GM12878 (cell line): ENCODE data around the gene DZANK1. TPM values are rescaled to one million over a fixed set of nuclear protein-coding genes. Genes with fewer than 3 reads are reported as not detected.
A peak's percentile ranks its signal among the peaks of the same experiment; 100 is the strongest.

Experiments
- BCL3 ChIP-seq: IDR thresholded peaks from 2 replicates; pipeline ENCODE4 v1.6.1; 2011; ENCODE audit warnings: borderline replicate concordance, low read depth, mild to moderate bottlenecking, moderate library complexity, low read length; ENCODE audit not compliant: insufficient read depth, poor library complexity, severe bottlenecking
- CHD1 ChIP-seq: IDR thresholded peaks from 2 replicates; pipeline ENCODE4 v1.6.1; 2012; ENCODE audit warnings: low read depth, low read length, improper control_type of control experiment
- CREB1 ChIP-seq: IDR thresholded peaks from 2 replicates; pipeline ENCODE4 v1.6.1; 2012; ENCODE audit warnings: low read depth, mild to moderate bottlenecking, inconsistent platforms
- E2F4 ChIP-seq: IDR thresholded peaks from 2 replicates; pipeline ENCODE4 v1.6.1; 2012; ENCODE audit warnings: low read depth, low read length, improper control_type of control experiment
- EZH2 ChIP-seq: IDR thresholded peaks from 2 replicates; pipeline ENCODE4 v1.6.1; 2012; ENCODE audit warnings: low read depth, mild to moderate bottlenecking, control low read depth, inconsistent platforms, low read length, borderline replicate concordance; ENCODE audit not compliant: control insufficient read depth
- HDGF ChIP-seq: fragments of 450-650 bp; IDR thresholded peaks from 2 replicates; pipeline ENCODE4 v1.6.1; 2016; ENCODE audit warnings: antibody characterized with exemption
- JUND ChIP-seq: IDR thresholded peaks from 2 replicates; pipeline ENCODE4 v1.6.1; 2012; ENCODE audit warnings: low read depth, mild to moderate bottlenecking, low read length, improper control_type of control experiment, moderate library complexity
- MTA3 ChIP-seq: IDR thresholded peaks from 2 replicates; pipeline ENCODE4 v1.6.1; 2012; ENCODE audit warnings: low read length, inconsistent platforms, borderline replicate concordance
- PRDM15 ChIP-seq: fragments of 450-650 bp; formaldehyde crosslinking; IDR thresholded peaks from 2 replicates; pipeline ENCODE4 v1.4.0; 2020; ENCODE audit warnings: mild to moderate bottlenecking, moderate library complexity
- SREBF1 ChIP-seq: IDR thresholded peaks from 2 replicates; pipeline ENCODE4 v1.6.1; 2012; ENCODE audit warnings: mild to moderate bottlenecking, low read length
- TAF1 ChIP-seq: IDR thresholded peaks from 2 replicates; pipeline ENCODE4 v1.6.1; 2011; ENCODE audit warnings: mild to moderate bottlenecking, low read depth, low read length, borderline replicate concordance
- ZNF687 ChIP-seq: fragments of 450-650 bp; IDR thresholded peaks from 2 replicates; pipeline ENCODE4 v1.6.1; 2017; ENCODE audit warnings: mild to moderate bottlenecking, moderate library complexity
- ZSCAN29 ChIP-seq: fragments of 450-650 bp; IDR thresholded peaks from 2 replicates; pipeline ENCODE4 v1.6.1; 2017; ENCODE audit warnings: mild to moderate bottlenecking, moderate library complexity
- ZZZ3 ChIP-seq: IDR thresholded peaks from 2 replicates; pipeline ENCODE4 v1.6.1; 2011; ENCODE audit warnings: low read depth; ENCODE audit not compliant: control insufficient read depth, insufficient read length
- polyA plus RNA-seq, 11 experiments: library from polyadenylated mRNA; depleted of rRNA in 4 of 11; unstranded in 6 of 11; stranded (reverse) in 5 of 11; fragments of >200 nt; fragmentation: Nextera tagmentation in 4 of 11; fragmentation: Illumina TruSeq in 1 of 11; extraction: Ambion mirVana in 4 of 11; extraction: Trizol in 1 of 11; gene quantifications; 1 replicate in 1 of 11; 2 replicates in 10 of 11; pipeline versions ENCODE4 v1.2.1 to v1.2.3, GENCODE V29; 2011 to 2016; ENCODE audit warnings: inconsistent platforms in 2 of 11, missing spikeins in 2 of 11, low read depth in 1 of 11
- total RNA-seq, 4 experiments: library from RNA; depleted of rRNA in 3 of 4; stranded (reverse); fragments of >200 nt in 3 of 4; fragmentation: Illumina TruSeq in 1 of 4; extraction: Trizol in 1 of 4; gene quantifications; 2 replicates each; pipeline versions ENCODE4 v1.2.1 to v1.2.3, GENCODE V29; 2013 to 2021
- TF ChIP-seq, protein P1 (sequence below): IDR thresholded peaks from 2 replicates; pipeline ENCODE4 v1.6.1; 2011; ENCODE audit warnings: borderline replicate concordance, low read depth, mild to moderate bottlenecking, moderate library complexity, mixed read lengths, low read length; ENCODE audit not compliant: insufficient read depth; ENCODE audit errors: extremely low read length
- TF ChIP-seq, protein P2 (sequence below): IDR thresholded peaks from 2 replicates; pipeline ENCODE4 v1.6.1; 2011; ENCODE audit warnings: low read depth, mild to moderate bottlenecking, low read length, moderate library complexity, borderline replicate concordance; ENCODE audit errors: extremely low read depth

Gene DZANK1
- total and polyA plus RNA-seq, 10 of the 15 experiments (the other 5 are each of a cell fraction or from before 2014, with no cell fraction given) = 3.6 to 12.6 (median 6.5) TPM

- TF ChIP-seq, protein P1, sequence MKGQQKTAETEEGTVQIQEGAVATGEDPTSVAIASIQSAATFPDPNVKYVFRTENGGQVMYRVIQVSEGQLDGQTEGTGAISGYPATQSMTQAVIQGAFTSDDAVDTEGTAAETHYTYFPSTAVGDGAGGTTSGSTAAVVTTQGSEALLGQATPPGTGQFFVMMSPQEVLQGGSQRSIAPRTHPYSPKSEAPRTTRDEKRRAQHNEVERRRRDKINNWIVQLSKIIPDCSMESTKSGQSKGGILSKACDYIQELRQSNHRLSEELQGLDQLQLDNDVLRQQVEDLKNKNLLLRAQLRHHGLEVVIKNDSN = no peak
- TF ChIP-seq E2F4 = 0 out of 2 replicates have a peak, but pooled peaks have one; percentile 8
- no peak for TF ChIP-seq MTA3
- TF ChIP-seq ZZZ3 = no peak
- no peak for TF ChIP-seq PRDM15 (CRISPR knock-in tag)
- TF ChIP-seq BCL3 = no peak
- 0 out of 2 replicates have a peak, but pooled peaks have one; percentile 51 for TF ChIP-seq TAF1
- peak; percentile 32; the same call in 1 of the 2 replicates for TF ChIP-seq HDGF
- TF ChIP-seq JUND = no peak
- no peak for TF ChIP-seq CHD1
- TF ChIP-seq SREBF1 = no peak
- TF ChIP-seq, protein P2, sequence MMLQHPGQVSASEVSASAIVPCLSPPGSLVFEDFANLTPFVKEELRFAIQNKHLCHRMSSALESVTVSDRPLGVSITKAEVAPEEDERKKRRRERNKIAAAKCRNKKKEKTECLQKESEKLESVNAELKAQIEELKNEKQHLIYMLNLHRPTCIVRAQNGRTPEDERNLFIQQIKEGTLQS = peak; percentile 92
- TF ChIP-seq ZSCAN29 = no peak
- TF ChIP-seq EZH2 = no peak
- TF ChIP-seq ZNF687 = no peak
- TF ChIP-seq CREB1 = peak; percentile 70
Observed at GRCh38 chr20:18466894-18467730, at the start of gene DZANK1, which contains the start of gene POLR3F (continued).
